Caco-2 (cell line): Measurements from ENCODE around the gene SELENOI. TPM values are rescaled to one million over a fixed set of nuclear protein-coding genes. Genes with fewer than 3 reads are reported as not detected.

Source experiments
- BruUV-seq: library from RNA; stranded (reverse); fragments of 400-500 nt; replicated peaks from 2 replicates; lab custom pipeline; 2021; lab: Mats Ljungman, UMichigan
- CTCF ChIA-PET: fragments of 300-600 bp; sonication (Branson Sonifier 250); formaldehyde crosslinking; loops from one replicate; lab custom pipeline; 2022; ENCODE audit warnings: antibody characterized with exemption; lab: Charles Lee
- POLR2A ChIA-PET: fragments of 300-600 bp; sonication (Branson Sonifier 250); formaldehyde crosslinking; loops from one replicate; lab custom pipeline; 2022; ENCODE audit warnings: antibody characterized with exemption; lab: Charles Lee
- DNase-seq, 2 experiments: peaks; one replicate each; pipeline versions ENCODE4 v3.0.0 to v3.0.0-alpha.2; 2020 to 2022
- H3K27me3 ChIP-seq: replicated peaks from 2 replicates; pipeline ENCODE4 v1.6.0; 2011; ENCODE audit warnings: low read length; ENCODE audit not compliant: control insufficient read depth, insufficient read depth
- H3K36me3 ChIP-seq: 2 replicates; pipeline ENCODE4 v1.5.1; 2011; ENCODE audit warnings: low read length; ENCODE audit not compliant: control insufficient read depth, insufficient read depth
- H3K4me1 ChIP-seq: fragments of 250-450 bp; sonication (Bioruptor Pico); 2 replicates; pipeline ENCODE4 v1.5.1; 2020; ENCODE audit warnings: mild to moderate bottlenecking
- H3K4me3 ChIP-seq: 2 replicates; pipeline ENCODE4 v1.5.1; 2011; ENCODE audit warnings: low read depth, mild to moderate bottlenecking, control low read depth, low read length
- H3K9me3 ChIP-seq: fragments of 250-450 bp; sonication (Bioruptor Pico); 2 replicates; pipeline ENCODE4 v1.5.1; 2020; ENCODE audit warnings: mild to moderate bottlenecking, moderate library complexity
- H3K27ac Mint-ChIP-seq: one replicate; pipeline ENCODE4 v1.8.0; 2022; ENCODE audit warnings: mixed read lengths; ENCODE audit not compliant: unreplicated experiment
- H3K27me3 Mint-ChIP-seq: one replicate; pipeline ENCODE4 v1.8.0; 2022; ENCODE audit warnings: mixed read lengths; ENCODE audit not compliant: insufficient read depth, unreplicated experiment
- H3K36me3 Mint-ChIP-seq: one replicate; pipeline ENCODE4 v1.8.0; 2022; ENCODE audit warnings: mild to moderate bottlenecking, mixed read lengths; ENCODE audit not compliant: insufficient read depth, unreplicated experiment
- H3K4me1 Mint-ChIP-seq: one replicate; pipeline ENCODE4 v1.8.0; 2022; ENCODE audit warnings: low read depth, mixed read lengths; ENCODE audit not compliant: unreplicated experiment
- H3K4me3 Mint-ChIP-seq: one replicate; pipeline ENCODE4 v1.8.0; 2022; ENCODE audit warnings: mild to moderate bottlenecking, moderate library complexity, mixed read lengths; ENCODE audit not compliant: unreplicated experiment
- H3K9me3 Mint-ChIP-seq: one replicate; pipeline ENCODE4 v1.8.0; 2022; ENCODE audit warnings: mixed read lengths; ENCODE audit not compliant: unreplicated experiment
- CTCF ChIP-seq, 2 experiments: fragments of 200-600 bp in 1 of 2; IDR thresholded peaks; 1 replicate in 1 of 2; 2 replicates in 1 of 2; pipeline versions ENCODE4 v1.5.1 to v1.8.0; 2011 to 2022; ENCODE audit warnings: antibody characterized with exemption in 1 of 2, control low read depth in 1 of 2, inconsistent platforms in 1 of 2, low read depth in 1 of 2, low read length in 1 of 2, mild to moderate bottlenecking in 1 of 2, moderate library complexity in 1 of 2; ENCODE audit not compliant: insufficient read depth in 1 of 2, severe bottlenecking in 1 of 2, unreplicated experiment in 1 of 2
- intact Hi-C: fragments of 100-400 bp; cut with micrococcal nuclease; formaldehyde crosslinking; loops from one replicate; pipeline ENCODE4 v1.10.0; 2022; ENCODE audit not compliant: unreplicated experiment
- total RNA-seq: library from RNA; stranded (reverse); gene quantifications from 2 replicates; pipeline ENCODE4 v1.2.3, GENCODE V29; 2022

Gene SELENOI
- total RNA-seq, 1 experiment from 2014 or later: 68.9 TPM

- H3K4me1 ChIP-seq: peaks cover 13% of the 10 kb centered on the region
- no peak for TF ChIP-seq CTCF (IDR thresholded peaks at IDR 0.05; ENCODE audit: insufficient read depth in 1 of 2, low read depth in 1 of 2, low read length in 1 of 2, severe bottlenecking in 1 of 2, unreplicated experiment in 1 of 2)
- Mint-ChIP-seq H3K27me3 (no peaks in the 10 kb centered on the region), H3K27ac (no peak overlapping the region), H3K4me3 (no peak overlapping the region), H3K9me3 (no peaks in the 10 kb centered on the region), H3K36me3 (no peaks in the 10 kb centered on the region), H3K4me1 (peaks cover 10% of the 10 kb centered on the region)
- ChIA-PET CTCF (no interaction called here), POLR2A (no interaction called here)
- H3K27me3 ChIP-seq: no peaks in the 10 kb centered on the region
- H3K36me3 ChIP-seq: no peaks in the 10 kb centered on the region
- H3K9me3 ChIP-seq: no peaks in the 10 kb centered on the region
- intact Hi-C loops: no loop called here
- H3K4me3 ChIP-seq: no peak overlapping the region
- no peak for DNase-seq
- BruUV-seq: no TSS peak
These were observed 89.2 kb downstream of the SELENOI start for GRCh38 chr2:26435106-26435505.

GRCh38 chr2:26438526-26438925 lies 92.6 kb downstream of the SELENOI start:
- H3K36me3 Mint-ChIP-seq: no peaks in the 10 kb centered on the region
- no peak overlapping the region for H3K4me3 ChIP-seq
- H3K9me3 ChIP-seq: no peaks in the 10 kb centered on the region
- DNase-seq: no peak
- H3K27me3 ChIP-seq: no peaks in the 10 kb centered on the region
- no peaks in the 10 kb centered on the region for H3K27me3 Mint-ChIP-seq
- TF ChIP-seq CTCF (IDR thresholded peaks at IDR 0.05; ENCODE audit: insufficient read depth in 1 of 2, low read depth in 1 of 2, low read length in 1 of 2, severe bottlenecking in 1 of 2, unreplicated experiment in 1 of 2): peak in 1 of 2 experiments; percentile 2
- BruUV-seq: no TSS peak
- H3K4me1 Mint-ChIP-seq: peaks cover 10% of the 10 kb centered on the region
- intact Hi-C loops: no loop called here
- no peaks in the 10 kb centered on the region for H3K36me3 ChIP-seq
- CTCF ChIA-PET: interaction anchor here (0.6 kb wide), 1 partner anchor 104 kb away, joined by 5 read pairs; no protein-coding TSS in a partner anchor
- H3K4me3 Mint-ChIP-seq: no peak overlapping the region
- H3K9me3 Mint-ChIP-seq: no peaks in the 10 kb centered on the region
- POLR2A ChIA-PET: no interaction called here
- no peak overlapping the region for H3K27ac Mint-ChIP-seq
- H3K4me1 ChIP-seq: peaks cover 13% of the 10 kb centered on the region

- Histone ChIP-seq H3K36me3 (no peaks in the 10 kb centered on the region), H3K4me3 (no peak overlapping the region), H3K27me3 (no peaks in the 10 kb centered on the region), H3K4me1 (peaks cover 13% of the 10 kb centered on the region), H3K9me3 (no peaks in the 10 kb centered on the region)
- ChIA-PET CTCF (interaction anchor here (0.5 to 0.6 kb wide), 2 partner anchors 105 to 134 kb away, joined by 4 to 5 read pairs; no protein-coding TSS in a partner anchor), POLR2A (no interaction called here)
- no peak for TF ChIP-seq CTCF (IDR thresholded peaks at IDR 0.05; ENCODE audit: insufficient read depth in 1 of 2, low read depth in 1 of 2, low read length in 1 of 2, severe bottlenecking in 1 of 2, unreplicated experiment in 1 of 2)
- intact Hi-C loops: loop anchor here (1.0 kb wide), 1 partner anchor 64 kb away; no protein-coding TSS in a partner anchor
- peaks cover 10% of the 10 kb centered on the region for H3K4me1 Mint-ChIP-seq
- no peaks in the 10 kb centered on the region for H3K27me3 Mint-ChIP-seq
- H3K4me3 Mint-ChIP-seq: no peak overlapping the region
- no TSS peak for BruUV-seq
- H3K9me3 Mint-ChIP-seq: no peaks in the 10 kb centered on the region
- no peaks in the 10 kb centered on the region for H3K36me3 Mint-ChIP-seq
- H3K27ac Mint-ChIP-seq: no peak overlapping the region
- DNase-seq: no peak
These were observed 93.0 kb downstream of the SELENOI start for GRCh38 chr2:26438926-26439325.
